GM20000 (cell line): ENCODE results near the gene TNKS2.

Experiments
- DNase-seq: peaks from one replicate; pipeline ENCODE4 v3.0.0; 2012; ENCODE audit warnings: low spot score
- CTCF ChIP-seq: IDR thresholded peaks from 2 replicates; pipeline ENCODE4 v1.5.1; 2012; ENCODE audit warnings: mild to moderate bottlenecking, control low read depth; ENCODE audit errors: extremely low read depth, missing control alignments

TNKS2 gene

GRCh38 chr10:91908337-91909116, 110.3 kb downstream of the TNKS2 start:
- peak; percentile 55 for TF ChIP-seq CTCF
- DNase-seq: peak; percentile 90

DNA sequence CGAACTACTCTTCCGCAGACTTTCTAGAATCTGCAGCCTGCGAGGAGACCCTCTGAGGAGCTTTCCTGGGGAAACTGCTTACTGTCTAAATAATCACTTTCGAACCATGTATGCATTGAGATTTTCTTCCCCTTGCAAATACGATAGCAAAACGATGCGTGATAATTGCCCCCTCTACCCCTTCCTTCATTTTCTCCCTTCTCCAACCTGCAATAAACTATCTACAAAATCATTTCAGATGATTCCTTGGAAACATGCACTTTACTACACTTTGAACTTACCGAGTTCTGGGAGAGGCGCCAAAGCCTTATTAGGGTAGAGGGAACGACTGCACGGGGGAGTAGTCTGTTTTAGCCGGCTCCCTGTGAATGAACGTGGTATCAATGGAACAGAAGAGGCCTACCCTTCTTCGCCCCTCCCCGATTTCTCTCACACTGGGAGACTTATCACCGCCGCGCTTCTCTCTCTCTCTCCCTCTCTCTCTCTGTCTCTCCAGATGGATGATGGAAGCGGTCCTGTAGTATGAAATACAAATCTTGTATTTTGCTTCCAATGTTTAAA, 111.0 kb downstream of the TNKS2 start, which contains the start of gene FGFBP3:
Gene FGFBP3 (minus strand): TSS at position 370 of the 561 bp plus-strand sequence. CDS start 517 bp downstream, outside the sequence.
- peak; percentile 49 for DNase-seq
- no peak for TF ChIP-seq CTCF

- DNase-seq: no peak
- TF ChIP-seq CTCF: no peak
Measured at GRCh38 chr10:91910467-91910866, 112.2 kb downstream of the TNKS2 start.
